Neural cell (in vitro differentiated cells): ENCODE measurements around the gene RNU6-1.

Source experiments
- EZH2 ChIP-seq: fragments of 200-600, 300-800 bp; shearing (Covaris generic), sonication (generic); IDR thresholded peaks from 2 replicates; pipeline ENCODE4 v1.6.1; 2014; ENCODE audit warnings: antibody characterized with exemption, low read length, borderline replicate concordance, mild to moderate bottlenecking; ENCODE audit not compliant: insufficient read depth, poor library complexity, severe bottlenecking
- POLR2AphosphoS5 ChIP-seq: IDR thresholded peaks from 2 replicates; pipeline ENCODE4 v1.6.1; 2012
- TAF1 ChIP-seq: IDR thresholded peaks from 2 replicates; pipeline ENCODE4 v1.6.1; 2012; ENCODE audit warnings: low read depth
- TF ChIP-seq, protein P1 (sequence below): fragments of 450-650 bp; IDR thresholded peaks from 2 replicates; pipeline ENCODE4 v1.5.1; 2014; ENCODE audit warnings: antibody characterized with exemption, mild to moderate bottlenecking, moderate library complexity; ENCODE audit not compliant: poor library complexity, severe bottlenecking
- TF ChIP-seq, protein P2 (sequence below): IDR thresholded peaks from 2 replicates; pipeline ENCODE4 v1.6.1; 2012; ENCODE audit warnings: borderline replicate concordance

DNA sequence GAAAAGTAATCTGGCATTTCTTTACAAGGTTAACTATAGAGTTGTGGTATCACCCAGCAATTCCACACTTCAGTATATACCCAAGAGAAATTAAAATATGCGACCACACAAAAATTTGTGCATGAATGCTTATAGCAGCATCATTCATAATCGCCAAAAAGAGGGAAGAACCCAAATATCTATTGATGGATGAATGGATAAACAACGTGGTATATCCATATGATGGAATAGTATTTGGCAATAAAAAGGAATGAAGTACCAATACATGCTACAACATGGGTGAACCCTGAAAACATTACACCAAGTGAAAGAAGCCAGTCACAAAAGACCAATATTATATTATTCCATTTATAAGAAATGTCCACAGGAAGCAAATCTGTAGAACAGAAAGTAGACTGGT is 23.2 kb downstream of the RNU6-1 start:
- TF ChIP-seq TAF1 (no peak), POLR2AphosphoS5 (no peak), EZH2 (no peak)
- TF ChIP-seq, protein P1, sequence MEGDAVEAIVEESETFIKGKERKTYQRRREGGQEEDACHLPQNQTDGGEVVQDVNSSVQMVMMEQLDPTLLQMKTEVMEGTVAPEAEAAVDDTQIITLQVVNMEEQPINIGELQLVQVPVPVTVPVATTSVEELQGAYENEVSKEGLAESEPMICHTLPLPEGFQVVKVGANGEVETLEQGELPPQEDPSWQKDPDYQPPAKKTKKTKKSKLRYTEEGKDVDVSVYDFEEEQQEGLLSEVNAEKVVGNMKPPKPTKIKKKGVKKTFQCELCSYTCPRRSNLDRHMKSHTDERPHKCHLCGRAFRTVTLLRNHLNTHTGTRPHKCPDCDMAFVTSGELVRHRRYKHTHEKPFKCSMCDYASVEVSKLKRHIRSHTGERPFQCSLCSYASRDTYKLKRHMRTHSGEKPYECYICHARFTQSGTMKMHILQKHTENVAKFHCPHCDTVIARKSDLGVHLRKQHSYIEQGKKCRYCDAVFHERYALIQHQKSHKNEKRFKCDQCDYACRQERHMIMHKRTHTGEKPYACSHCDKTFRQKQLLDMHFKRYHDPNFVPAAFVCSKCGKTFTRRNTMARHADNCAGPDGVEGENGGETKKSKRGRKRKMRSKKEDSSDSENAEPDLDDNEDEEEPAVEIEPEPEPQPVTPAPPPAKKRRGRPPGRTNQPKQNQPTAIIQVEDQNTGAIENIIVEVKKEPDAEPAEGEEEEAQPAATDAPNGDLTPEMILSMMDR, result no peak
- TF ChIP-seq, protein P2, sequence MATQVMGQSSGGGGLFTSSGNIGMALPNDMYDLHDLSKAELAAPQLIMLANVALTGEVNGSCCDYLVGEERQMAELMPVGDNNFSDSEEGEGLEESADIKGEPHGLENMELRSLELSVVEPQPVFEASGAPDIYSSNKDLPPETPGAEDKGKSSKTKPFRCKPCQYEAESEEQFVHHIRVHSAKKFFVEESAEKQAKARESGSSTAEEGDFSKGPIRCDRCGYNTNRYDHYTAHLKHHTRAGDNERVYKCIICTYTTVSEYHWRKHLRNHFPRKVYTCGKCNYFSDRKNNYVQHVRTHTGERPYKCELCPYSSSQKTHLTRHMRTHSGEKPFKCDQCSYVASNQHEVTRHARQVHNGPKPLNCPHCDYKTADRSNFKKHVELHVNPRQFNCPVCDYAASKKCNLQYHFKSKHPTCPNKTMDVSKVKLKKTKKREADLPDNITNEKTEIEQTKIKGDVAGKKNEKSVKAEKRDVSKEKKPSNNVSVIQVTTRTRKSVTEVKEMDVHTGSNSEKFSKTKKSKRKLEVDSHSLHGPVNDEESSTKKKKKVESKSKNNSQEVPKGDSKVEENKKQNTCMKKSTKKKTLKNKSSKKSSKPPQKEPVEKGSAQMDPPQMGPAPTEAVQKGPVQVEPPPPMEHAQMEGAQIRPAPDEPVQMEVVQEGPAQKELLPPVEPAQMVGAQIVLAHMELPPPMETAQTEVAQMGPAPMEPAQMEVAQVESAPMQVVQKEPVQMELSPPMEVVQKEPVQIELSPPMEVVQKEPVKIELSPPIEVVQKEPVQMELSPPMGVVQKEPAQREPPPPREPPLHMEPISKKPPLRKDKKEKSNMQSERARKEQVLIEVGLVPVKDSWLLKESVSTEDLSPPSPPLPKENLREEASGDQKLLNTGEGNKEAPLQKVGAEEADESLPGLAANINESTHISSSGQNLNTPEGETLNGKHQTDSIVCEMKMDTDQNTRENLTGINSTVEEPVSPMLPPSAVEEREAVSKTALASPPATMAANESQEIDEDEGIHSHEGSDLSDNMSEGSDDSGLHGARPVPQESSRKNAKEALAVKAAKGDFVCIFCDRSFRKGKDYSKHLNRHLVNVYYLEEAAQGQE, result no peak
